ENCODE data around the gene TANGO6. TPM values are rescaled to one million over a fixed set of nuclear protein-coding genes. Genes with fewer than 3 reads are reported as not detected.

Gene TANGO6
- total RNA-seq, 1 experiment from 2014 or later, result 18.2 TPM

GRCh38 chr16:69094501-69094900, 251.2 kb downstream of the TANGO6 start:
- Histone ChIP-seq H3K9me3 (no peaks in the 10 kb centered on the region), H3K36me3 (ENCODE audit: control insufficient read depth, insufficient read depth, low read length) (no peaks in the 10 kb centered on the region), H3K4me3 (ENCODE audit: low read depth, low read length) (no peak overlapping the region), H3K27me3 (replicated peaks; ENCODE audit: control insufficient read depth, insufficient read depth, low read length) (no peaks in the 10 kb centered on the region), H3K4me1 (peaks cover 2% of the 10 kb centered on the region; the same call in 1 of the 2 replicates)
- intact Hi-C loops (cut with micrococcal nuclease; ENCODE audit: unreplicated experiment), result no loop called here
- H3K36me3 Mint-ChIP-seq (ENCODE audit: insufficient read depth, unreplicated experiment), result no peaks in the 10 kb centered on the region
- H3K27ac Mint-ChIP-seq (ENCODE audit: unreplicated experiment), result no peak overlapping the region
- CTCF ChIA-PET, result no interaction called here
- TF ChIP-seq, protein P1, sequence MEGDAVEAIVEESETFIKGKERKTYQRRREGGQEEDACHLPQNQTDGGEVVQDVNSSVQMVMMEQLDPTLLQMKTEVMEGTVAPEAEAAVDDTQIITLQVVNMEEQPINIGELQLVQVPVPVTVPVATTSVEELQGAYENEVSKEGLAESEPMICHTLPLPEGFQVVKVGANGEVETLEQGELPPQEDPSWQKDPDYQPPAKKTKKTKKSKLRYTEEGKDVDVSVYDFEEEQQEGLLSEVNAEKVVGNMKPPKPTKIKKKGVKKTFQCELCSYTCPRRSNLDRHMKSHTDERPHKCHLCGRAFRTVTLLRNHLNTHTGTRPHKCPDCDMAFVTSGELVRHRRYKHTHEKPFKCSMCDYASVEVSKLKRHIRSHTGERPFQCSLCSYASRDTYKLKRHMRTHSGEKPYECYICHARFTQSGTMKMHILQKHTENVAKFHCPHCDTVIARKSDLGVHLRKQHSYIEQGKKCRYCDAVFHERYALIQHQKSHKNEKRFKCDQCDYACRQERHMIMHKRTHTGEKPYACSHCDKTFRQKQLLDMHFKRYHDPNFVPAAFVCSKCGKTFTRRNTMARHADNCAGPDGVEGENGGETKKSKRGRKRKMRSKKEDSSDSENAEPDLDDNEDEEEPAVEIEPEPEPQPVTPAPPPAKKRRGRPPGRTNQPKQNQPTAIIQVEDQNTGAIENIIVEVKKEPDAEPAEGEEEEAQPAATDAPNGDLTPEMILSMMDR (IDR thresholded peaks at IDR 0.05; ENCODE audit: insufficient read depth in 1 of 2, low read depth in 1 of 2, low read length in 1 of 2, severe bottlenecking in 1 of 2, unreplicated experiment in 1 of 2), result no peak
- H3K4me1 Mint-ChIP-seq (ENCODE audit: low read depth, unreplicated experiment), result peaks cover 5% of the 10 kb centered on the region
- DNase-seq, result no peak
- no peak overlapping the region for H3K4me3 Mint-ChIP-seq (ENCODE audit: unreplicated experiment)
- POLR2A ChIA-PET, result no interaction called here
- H3K9me3 Mint-ChIP-seq (ENCODE audit: unreplicated experiment), result no peaks in the 10 kb centered on the region
- no TSS peak for BruUV-seq (replicated peaks)
- no peaks in the 10 kb centered on the region for H3K27me3 Mint-ChIP-seq (ENCODE audit: insufficient read depth, unreplicated experiment)

GRCh38 chr16:69095193-69095592, 251.9 kb downstream of the TANGO6 start:
- POLR2A ChIA-PET, result no interaction called here
- CTCF ChIA-PET, result no interaction called here
- Mint-ChIP-seq H3K36me3 (ENCODE audit: insufficient read depth, unreplicated experiment) (no peaks in the 10 kb centered on the region), H3K9me3 (ENCODE audit: unreplicated experiment) (no peaks in the 10 kb centered on the region), H3K4me1 (ENCODE audit: low read depth, unreplicated experiment) (no peaks in the 10 kb centered on the region), H3K27ac (ENCODE audit: unreplicated experiment) (no peak overlapping the region), H3K4me3 (ENCODE audit: unreplicated experiment) (no peak overlapping the region), H3K27me3 (ENCODE audit: insufficient read depth, unreplicated experiment) (no peaks in the 10 kb centered on the region)
- Histone ChIP-seq H3K27me3 (replicated peaks; ENCODE audit: control insufficient read depth, insufficient read depth, low read length) (no peaks in the 10 kb centered on the region), H3K36me3 (ENCODE audit: control insufficient read depth, insufficient read depth, low read length) (no peaks in the 10 kb centered on the region), H3K4me1 (no peaks in the 10 kb centered on the region), H3K4me3 (ENCODE audit: low read depth, low read length) (no peak overlapping the region), H3K9me3 (no peaks in the 10 kb centered on the region)
- intact Hi-C loops (cut with micrococcal nuclease; ENCODE audit: unreplicated experiment), result no loop called here
- no TSS peak for BruUV-seq (replicated peaks)
- DNase-seq, result no peak
- TF ChIP-seq, protein P1 (IDR thresholded peaks at IDR 0.05; ENCODE audit: insufficient read depth in 1 of 2, low read depth in 1 of 2, low read length in 1 of 2, severe bottlenecking in 1 of 2, unreplicated experiment in 1 of 2), result no peak

DNA sequence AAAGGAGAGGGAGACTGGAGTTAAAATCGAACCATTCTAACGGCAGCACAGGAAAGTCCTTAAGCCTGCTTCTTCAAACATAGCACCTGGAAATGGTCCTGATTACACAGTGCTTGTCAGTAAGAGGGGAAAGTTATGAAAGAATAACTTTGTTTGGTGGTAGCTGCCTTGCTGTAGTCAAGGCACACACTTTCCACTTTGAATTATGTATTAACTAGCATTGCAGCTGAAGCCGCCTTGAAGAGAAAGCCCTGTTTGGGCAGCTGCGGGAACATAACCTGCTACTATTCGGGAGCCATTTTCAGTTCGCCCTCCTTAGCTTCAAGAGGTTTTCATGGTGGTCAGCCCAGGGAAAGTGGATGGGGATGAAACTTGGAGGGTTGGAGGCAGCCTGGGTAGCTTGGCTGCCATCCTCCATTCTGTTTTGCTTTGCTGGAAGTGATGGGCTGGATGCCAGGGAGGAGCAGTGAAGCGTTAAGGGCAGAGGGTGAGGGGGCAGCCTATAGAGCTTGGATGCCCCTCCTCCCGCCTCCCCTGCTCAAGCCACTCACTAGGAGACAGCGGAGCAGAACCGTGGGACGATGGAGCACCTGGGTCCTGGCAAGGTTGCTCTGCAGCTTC, 256.9 kb downstream of the TANGO6 start:
- Mint-ChIP-seq H3K27ac (ENCODE audit: unreplicated experiment) (no peak overlapping the region), H3K9me3 (ENCODE audit: unreplicated experiment) (no peaks in the 10 kb centered on the region), H3K4me1 (ENCODE audit: low read depth, unreplicated experiment) (peaks cover 17% of the 10 kb centered on the region), H3K27me3 (ENCODE audit: insufficient read depth, unreplicated experiment) (no peaks in the 10 kb centered on the region), H3K36me3 (ENCODE audit: insufficient read depth, unreplicated experiment) (no peaks in the 10 kb centered on the region), H3K4me3 (ENCODE audit: unreplicated experiment) (no peak overlapping the region)
- Histone ChIP-seq H3K4me1 (no peaks in the 10 kb centered on the region), H3K27me3 (replicated peaks; ENCODE audit: control insufficient read depth, insufficient read depth, low read length) (no peaks in the 10 kb centered on the region), H3K36me3 (ENCODE audit: control insufficient read depth, insufficient read depth, low read length) (no peaks in the 10 kb centered on the region), H3K4me3 (ENCODE audit: low read depth, low read length) (no peak overlapping the region), H3K9me3 (no peaks in the 10 kb centered on the region)
- TF ChIP-seq, protein P1 (IDR thresholded peaks at IDR 0.05; ENCODE audit: insufficient read depth in 1 of 2, low read depth in 1 of 2, low read length in 1 of 2, severe bottlenecking in 1 of 2, unreplicated experiment in 1 of 2), result no peak
- intact Hi-C loops (cut with micrococcal nuclease; ENCODE audit: unreplicated experiment), result loop anchor here (10.0 kb wide), 1 partner anchor 565 kb away; the partner anchor contains the start of gene ZFP90
- CTCF ChIA-PET, result no interaction called here
- POLR2A ChIA-PET, result no interaction called here
- no TSS peak for BruUV-seq (replicated peaks)
- DNase-seq, result no peak
